CD14-positive monocyte (primary cell): Measurements from ENCODE around the gene OGN. TPM values are rescaled to one million over a fixed set of nuclear protein-coding genes. Genes with fewer than 3 reads are reported as not detected.

ENCODE experiments used
- DNase-seq, 3 donors: peaks; one replicate each; pipeline ENCODE4 v3.0.0-alpha.2; 2011 to 2022
- H2AFZ ChIP-seq: 2 replicates; pipeline ENCODE4 v1.6.0; 2012; ENCODE audit warnings: mild to moderate bottlenecking, low read depth, low read length, inconsistent platforms; ENCODE audit not compliant: insufficient read depth, poor library complexity, severe bottlenecking
- H3K27ac ChIP-seq, 2 donors: 1 replicate in 1 of 2; 2 replicates in 1 of 2; pipeline ENCODE4 v1.5.1; 2012 to 2013; ENCODE audit warnings: low read length in 2 of 2, control low read depth in 1 of 2, inconsistent platforms in 1 of 2, low read depth in 1 of 2, mild to moderate bottlenecking in 1 of 2
- H3K27me3 ChIP-seq, 2 donors: one replicate each; pipeline versions ENCODE4 v1.6.0 to v1.6.1; 2011 to 2013; ENCODE audit warnings: low read length in 2 of 2; ENCODE audit not compliant: control insufficient read depth in 2 of 2, insufficient read depth in 2 of 2
- H3K36me3 ChIP-seq, 2 donors: replicated peaks in 1 of 2; 1 replicate in 1 of 2; 2 replicates in 1 of 2; pipeline versions ENCODE4 v1.5.1 to v1.6.1; 2012 to 2013; ENCODE audit warnings: low read length in 2 of 2, control low read depth in 1 of 2, inconsistent platforms in 1 of 2, mild to moderate bottlenecking in 1 of 2; ENCODE audit not compliant: insufficient read depth in 2 of 2, control insufficient read depth in 1 of 2
- H3K4me1 ChIP-seq, 2 donors: 1 replicate in 1 of 2; 2 replicates in 1 of 2; pipeline versions ENCODE4 v1.5.1 to v1.6.1; 2012 to 2013; ENCODE audit warnings: low read length in 2 of 2, control low read depth in 1 of 2, inconsistent platforms in 1 of 2, mild to moderate bottlenecking in 1 of 2, moderate library complexity in 1 of 2; ENCODE audit not compliant: insufficient read depth in 2 of 2, control insufficient read depth in 1 of 2
- H3K4me2 ChIP-seq: replicated peaks from 2 replicates; pipeline ENCODE3; 2012; ENCODE audit warnings: low read length, moderate library complexity, mild to moderate bottlenecking; ENCODE audit not compliant: poor library complexity, severe bottlenecking; ENCODE audit errors: extremely low read depth
- H3K4me3 ChIP-seq, 3 experiments: fragments of 200-600 bp in 1 of 3; sonication (generic) in 1 of 3; replicated peaks in 1 of 3; 1 replicate in 2 of 3; 2 replicates in 1 of 3; pipeline ENCODE4 v1.5.1; 2011 to 2013; ENCODE audit warnings: low read length in 3 of 3, mild to moderate bottlenecking in 3 of 3, control low read depth in 2 of 3, low read depth in 2 of 3, inconsistent platforms in 1 of 3, moderate library complexity in 1 of 3
- H3K79me2 ChIP-seq: 2 replicates; pipeline ENCODE4 v1.6.0; 2012; ENCODE audit warnings: mild to moderate bottlenecking, control low read depth, inconsistent platforms, low read length, moderate library complexity; ENCODE audit not compliant: insufficient read depth
- H3K9ac ChIP-seq: 2 replicates; pipeline ENCODE4 v1.6.0; 2017; ENCODE audit warnings: low read length, mild to moderate bottlenecking; ENCODE audit not compliant: insufficient read depth, poor library complexity, severe bottlenecking
- H3K9me3 ChIP-seq, 2 donors: replicated peaks in 1 of 2; 1 replicate in 1 of 2; 2 replicates in 1 of 2; pipeline versions ENCODE4 v1.5.1 to v1.6.1; 2012 to 2013; ENCODE audit warnings: low read length in 2 of 2, control low read depth in 1 of 2; ENCODE audit not compliant: control insufficient read depth in 1 of 2, insufficient read depth in 1 of 2
- H4K20me1 ChIP-seq: 2 replicates; pipeline ENCODE4 v1.6.0; 2012; ENCODE audit warnings: mild to moderate bottlenecking, low read length, control low read depth, moderate library complexity; ENCODE audit not compliant: insufficient read depth
- H3K27ac Mint-ChIP-seq, 7 donors: one replicate each; pipeline ENCODE4 v1.8.0; 2020; ENCODE audit warnings: mild to moderate bottlenecking in 7 of 7, mixed read lengths in 7 of 7, moderate library complexity in 6 of 7, inconsistent platforms in 2 of 7
- H3K27me3 Mint-ChIP-seq, 3 donors: one replicate each; pipeline ENCODE4 v1.8.0; 2021 to 2022; ENCODE audit warnings: low read depth in 3 of 3, mild to moderate bottlenecking in 3 of 3, mixed read lengths in 3 of 3, moderate library complexity in 3 of 3, inconsistent platforms in 1 of 3
- H3K36me3 Mint-ChIP-seq, 2 donors: one replicate each; pipeline ENCODE4 v1.8.0; 2020; ENCODE audit warnings: mixed read lengths in 2 of 2, inconsistent platforms in 1 of 2, mild to moderate bottlenecking in 1 of 2
- H3K4me1 Mint-ChIP-seq: one replicate; pipeline ENCODE4 v1.8.0; 2020; ENCODE audit warnings: mild to moderate bottlenecking, mixed read lengths
- H3K4me3 Mint-ChIP-seq, 2 donors: one replicate each; pipeline ENCODE4 v1.8.0; 2020; ENCODE audit warnings: mild to moderate bottlenecking in 2 of 2, mixed read lengths in 2 of 2, moderate library complexity in 1 of 2
- H3K9me3 Mint-ChIP-seq, 7 donors: one replicate each; pipeline ENCODE4 v1.8.0; 2020 to 2022; ENCODE audit warnings: mixed read lengths in 7 of 7, mild to moderate bottlenecking in 6 of 7, moderate library complexity in 6 of 7, inconsistent platforms in 2 of 7
- WGBS: methylation state at CpG from one replicate; pipeline ENCODE4 v1.1.5; 2013; ENCODE audit warnings: missing lambda C conversion rate; ENCODE audit not compliant: insufficient coverage; 5-methylcytosine and 5-hydroxymethylcytosine counted together
- intact Hi-C, 2 donors: fragments of 100-400 bp; cut with micrococcal nuclease; formaldehyde crosslinking; loops; one replicate each; pipeline versions ENCODE4 v1.15.0 to v1.15.1; 2023
- polyA plus RNA-seq, 3 donors: library from polyadenylated mRNA; depleted of rRNA in 1 of 3; unstranded in 2 of 3; stranded (reverse) in 1 of 3; fragments of 300-500 nt in 2 of 3; fragments of >200 nt in 1 of 3; fragmentation: Illumina TruSeq in 2 of 3; gene quantifications; 1 replicate in 2 of 3; 2 replicates in 1 of 3; pipeline ENCODE4 v1.2.3, GENCODE V29; 2012 to 2021
- TF ChIP-seq, protein P1 (sequence below): fragments of 200-600 bp; IDR thresholded peaks from one replicate; pipeline ENCODE4 v1.8.0; 2022; ENCODE audit warnings: antibody characterized with exemption, mild to moderate bottlenecking

Gene OGN
- polyA plus RNA-seq, 3 donors, result not detected

DNA sequence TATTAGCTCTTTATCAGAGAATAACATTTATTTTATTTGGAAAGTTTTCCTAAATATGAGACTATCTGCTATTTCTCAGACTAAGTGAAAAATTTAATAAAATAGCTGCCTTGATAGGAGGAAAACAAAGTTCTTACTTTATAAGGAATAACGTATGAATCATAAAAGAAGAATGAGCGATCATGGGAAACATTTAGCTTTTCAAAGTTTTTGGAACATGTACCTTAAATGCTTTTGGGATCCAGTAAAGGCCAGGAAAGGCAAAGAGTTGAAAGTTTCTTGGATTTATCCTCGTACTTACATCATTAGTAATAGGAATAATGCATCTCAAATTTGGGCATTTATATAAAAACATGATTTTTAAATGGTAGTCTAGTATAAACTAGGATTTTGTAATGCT, 19.4 kb downstream of the OGN start:
- H4K20me1 ChIP-seq, result no peaks in the 10 kb centered on the region
- no peak for DNase-seq
- no peak overlapping the region for H2AFZ ChIP-seq
- H3K36me3 ChIP-seq, result no peaks in the 10 kb centered on the region
- H3K9me3 Mint-ChIP-seq, result peaks cover 0 to 4% (median 0%) of the 10 kb centered on the region in 7 donors
- no peaks in the 10 kb centered on the region for H3K27me3 ChIP-seq
- H3K4me3 Mint-ChIP-seq, result no peak overlapping the region
- H3K4me2 ChIP-seq, result no peak overlapping the region
- H3K4me3 ChIP-seq, result no peak overlapping the region
- H3K36me3 Mint-ChIP-seq, result peaks cover 7 to 9% of the 10 kb centered on the region in 2 donors
- no peaks in the 10 kb centered on the region for H3K4me1 ChIP-seq
- no peaks in the 10 kb centered on the region for H3K9me3 ChIP-seq
- TF ChIP-seq, protein P1, sequence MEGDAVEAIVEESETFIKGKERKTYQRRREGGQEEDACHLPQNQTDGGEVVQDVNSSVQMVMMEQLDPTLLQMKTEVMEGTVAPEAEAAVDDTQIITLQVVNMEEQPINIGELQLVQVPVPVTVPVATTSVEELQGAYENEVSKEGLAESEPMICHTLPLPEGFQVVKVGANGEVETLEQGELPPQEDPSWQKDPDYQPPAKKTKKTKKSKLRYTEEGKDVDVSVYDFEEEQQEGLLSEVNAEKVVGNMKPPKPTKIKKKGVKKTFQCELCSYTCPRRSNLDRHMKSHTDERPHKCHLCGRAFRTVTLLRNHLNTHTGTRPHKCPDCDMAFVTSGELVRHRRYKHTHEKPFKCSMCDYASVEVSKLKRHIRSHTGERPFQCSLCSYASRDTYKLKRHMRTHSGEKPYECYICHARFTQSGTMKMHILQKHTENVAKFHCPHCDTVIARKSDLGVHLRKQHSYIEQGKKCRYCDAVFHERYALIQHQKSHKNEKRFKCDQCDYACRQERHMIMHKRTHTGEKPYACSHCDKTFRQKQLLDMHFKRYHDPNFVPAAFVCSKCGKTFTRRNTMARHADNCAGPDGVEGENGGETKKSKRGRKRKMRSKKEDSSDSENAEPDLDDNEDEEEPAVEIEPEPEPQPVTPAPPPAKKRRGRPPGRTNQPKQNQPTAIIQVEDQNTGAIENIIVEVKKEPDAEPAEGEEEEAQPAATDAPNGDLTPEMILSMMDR, result no peak
- H3K79me2 ChIP-seq, result no peaks in the 10 kb centered on the region
- no peaks in the 10 kb centered on the region for H3K27me3 Mint-ChIP-seq
- intact Hi-C loops, result no loop called here
- WGBS, result 100% methylated on average over 2 of the region's 3 CpGs
- no peak overlapping the region for H3K9ac ChIP-seq
- no peak overlapping the region for H3K27ac ChIP-seq
- no peak overlapping the region for H3K27ac Mint-ChIP-seq
- H3K4me1 Mint-ChIP-seq, result no peaks in the 10 kb centered on the region

DNA sequence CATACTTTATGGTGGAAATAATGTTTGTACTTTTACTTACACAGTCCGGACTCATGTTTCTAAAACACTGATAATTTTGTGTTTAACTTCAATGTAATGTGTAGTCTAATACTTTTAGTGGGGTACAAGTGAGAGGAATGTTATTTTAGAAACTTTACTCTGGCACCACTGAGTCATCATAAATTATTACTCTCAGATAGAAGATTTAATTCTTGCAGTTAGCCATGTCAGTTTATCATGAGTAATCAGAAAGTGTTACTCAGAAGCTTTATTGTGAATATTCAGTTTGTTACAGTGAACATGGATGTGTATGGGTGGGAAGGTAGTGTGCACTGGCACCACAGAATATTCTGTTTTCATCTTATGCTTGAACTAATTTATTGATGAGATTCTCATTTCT, 20.0 kb downstream of the OGN start:
- no peak for DNase-seq
- TF ChIP-seq, protein P1, result no peak
- H3K4me3 ChIP-seq, result no peak overlapping the region
- no peaks in the 10 kb centered on the region for H3K27me3 ChIP-seq
- no CpG with 5 or more reads among the region's 1 CpG for WGBS
- H3K79me2 ChIP-seq, result no peaks in the 10 kb centered on the region
- intact Hi-C loops, result no loop called here
- H2AFZ ChIP-seq, result no peak overlapping the region
- H3K9me3 ChIP-seq, result no peaks in the 10 kb centered on the region
- Mint-ChIP-seq H3K9me3 (peaks cover 0 to 4% (median 0%) of the 10 kb centered on the region in 7 donors), H3K36me3 (peaks cover 7 to 9% of the 10 kb centered on the region in 2 donors), H3K4me3 (no peak overlapping the region), H3K27me3 (no peaks in the 10 kb centered on the region), H3K27ac (no peak overlapping the region), H3K4me1 (no peaks in the 10 kb centered on the region)
- H3K9ac ChIP-seq, result no peak overlapping the region
- no peak overlapping the region for H3K4me2 ChIP-seq
- H3K4me1 ChIP-seq, result no peaks in the 10 kb centered on the region
- no peaks in the 10 kb centered on the region for H4K20me1 ChIP-seq
- no peak overlapping the region for H3K27ac ChIP-seq
- H3K36me3 ChIP-seq, result no peaks in the 10 kb centered on the region
